T1000 (cell line): Measurements from ENCODE around the gene AHCY.
"Not testable (repeated sequence)": the region's sequence is repeated elsewhere in the genome, so short reads cannot be mapped to it uniquely, and the experiment has no call there.

Source experiments
- DNase-seq: peaks from one replicate; lab custom pipeline; 2025; ENCODE audit warnings: mixed read lengths; lab: John Stamatoyannopoulos, UW

AHCY gene

DNA sequence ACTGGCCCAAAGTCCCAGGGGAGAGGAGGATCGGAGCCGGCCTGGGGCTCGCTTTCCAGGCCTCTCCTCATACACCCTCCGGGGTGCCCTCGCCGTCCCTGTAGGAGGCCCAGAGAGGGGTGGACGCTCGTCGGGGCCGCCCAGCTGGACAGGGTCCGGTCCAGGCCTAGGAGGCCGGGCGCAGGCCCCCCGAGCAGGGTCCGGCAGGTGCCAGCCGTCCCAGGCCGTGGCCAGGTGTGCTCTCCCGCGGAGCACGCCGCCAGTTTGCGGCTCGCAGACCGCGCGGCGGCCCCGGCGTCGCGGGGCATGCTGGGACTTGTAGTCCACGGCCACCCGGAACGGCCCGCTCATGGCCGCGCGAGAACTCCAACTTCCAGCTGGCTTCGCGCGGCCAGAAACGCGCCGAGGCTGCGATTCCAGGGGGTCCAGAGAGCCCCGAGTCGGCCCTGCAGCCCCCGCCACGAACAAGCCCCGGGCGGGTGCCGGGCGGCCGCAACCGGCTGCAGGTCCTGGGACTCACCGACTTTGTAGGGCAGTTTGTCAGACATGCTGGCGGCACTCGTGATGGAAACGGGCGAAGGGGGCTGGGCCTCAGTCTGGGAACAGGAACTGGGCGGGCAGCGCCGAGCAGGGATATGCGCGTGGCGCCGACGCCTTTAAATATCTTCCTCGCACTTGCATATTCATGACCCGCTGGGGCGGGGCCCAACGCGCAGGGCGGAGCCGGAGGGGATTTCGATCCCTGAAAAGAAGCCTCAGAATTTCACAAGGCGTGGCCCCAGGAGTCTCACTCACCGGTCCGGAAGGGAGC lies at the start of gene AHCY:
TSS of gene AHCY (minus strand) at position 633 of the 811 bp plus-strand sequence. CDS start at position 548, 85 bp downstream.
- DNase-seq, result peak; percentile 97

DNA sequence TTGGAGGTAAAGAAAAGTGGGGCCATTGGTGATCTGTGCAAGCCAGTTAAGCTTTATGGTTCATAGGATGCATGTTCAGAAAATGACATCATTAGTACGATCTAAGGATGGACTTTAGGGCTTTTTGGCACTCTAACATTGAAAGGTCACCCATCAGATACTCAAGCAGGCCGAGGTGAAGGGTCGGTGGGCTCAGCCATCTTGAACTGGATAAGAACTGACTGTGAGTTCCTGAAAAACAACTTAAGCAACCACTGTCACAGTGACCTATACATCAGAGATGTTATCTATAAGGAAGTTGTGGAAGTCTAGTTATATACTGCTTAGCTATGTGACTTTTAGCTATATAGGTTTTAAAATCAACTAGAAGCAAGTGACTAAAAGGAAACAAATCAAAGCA lies 46.9 kb upstream of the AHCY start:
- no peak for DNase-seq

- no peak for DNase-seq
Measured at GRCh38 chr20:34347571-34347970, 44.4 kb upstream of the AHCY start.

GRCh38 chr20:34346533-34346865 lies 43.3 kb upstream of the AHCY start:
- DNase-seq, result not testable (repeated sequence)

- not testable (repeated sequence) for DNase-seq
Measured at GRCh38 chr20:34345839-34346532, 42.8 kb upstream of the AHCY start.

DNA sequence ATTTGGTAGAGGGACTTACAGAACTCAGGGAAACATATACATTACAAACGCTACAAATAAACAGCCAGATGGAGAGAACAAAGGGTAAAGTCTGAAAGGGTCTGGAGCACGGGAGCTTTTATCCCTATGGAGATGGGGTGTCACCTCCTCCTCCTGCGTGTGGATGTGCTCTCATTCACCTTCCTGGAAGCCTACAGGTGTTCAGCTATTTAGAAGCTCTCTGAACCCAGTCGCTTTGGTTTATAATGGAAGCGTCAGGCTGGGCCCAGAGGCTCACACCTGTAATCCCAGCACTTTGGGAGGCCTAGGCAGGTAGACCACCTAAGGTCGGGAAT lies 42.2 kb upstream of the AHCY start:
- DNase-seq, result no peak

GRCh38 chr20:34344238-34344637 lies 41.1 kb upstream of the AHCY start:
- no peak for DNase-seq

DNA sequence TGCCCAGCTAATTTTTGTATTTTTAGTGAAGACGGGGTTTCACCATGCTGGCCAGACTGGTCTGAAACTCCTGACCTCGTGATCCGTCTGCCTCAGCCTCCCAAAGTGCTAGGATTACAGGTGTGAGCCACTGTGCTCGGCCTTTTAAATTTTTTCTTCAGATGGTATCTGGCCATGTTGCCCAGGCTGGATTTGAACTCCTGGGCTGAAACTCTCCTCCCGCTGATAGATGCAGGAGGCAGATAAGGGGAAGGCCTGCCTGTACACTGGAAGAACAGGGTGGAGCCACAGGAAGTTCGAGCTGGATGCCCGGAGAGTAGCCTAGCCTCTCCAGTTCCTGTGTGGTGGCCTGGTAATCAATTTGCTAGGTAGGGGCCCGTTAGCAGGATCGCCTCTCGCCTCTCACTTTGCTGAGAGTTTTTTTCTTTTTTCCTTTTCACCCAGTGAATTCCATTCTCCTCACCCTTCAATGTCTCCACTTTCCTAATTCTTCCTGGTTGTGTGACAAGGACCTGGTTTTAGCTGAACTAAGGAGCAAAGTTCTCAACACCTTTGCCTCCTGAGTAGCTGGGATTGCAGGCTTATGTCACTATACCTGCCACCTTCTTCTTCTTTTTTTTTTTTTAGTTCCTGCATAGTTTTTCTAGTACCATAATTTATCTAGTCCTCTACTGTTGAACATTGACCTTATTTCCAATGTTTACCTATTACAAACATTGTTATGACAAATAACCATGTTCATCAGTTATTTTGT lies 40.5 kb upstream of the AHCY start:
- DNase-seq, result no peak

GRCh38 chr20:34341199-34341598 lies 38.0 kb upstream of the AHCY start:
- DNase-seq, result not testable (repeated sequence)

DNA sequence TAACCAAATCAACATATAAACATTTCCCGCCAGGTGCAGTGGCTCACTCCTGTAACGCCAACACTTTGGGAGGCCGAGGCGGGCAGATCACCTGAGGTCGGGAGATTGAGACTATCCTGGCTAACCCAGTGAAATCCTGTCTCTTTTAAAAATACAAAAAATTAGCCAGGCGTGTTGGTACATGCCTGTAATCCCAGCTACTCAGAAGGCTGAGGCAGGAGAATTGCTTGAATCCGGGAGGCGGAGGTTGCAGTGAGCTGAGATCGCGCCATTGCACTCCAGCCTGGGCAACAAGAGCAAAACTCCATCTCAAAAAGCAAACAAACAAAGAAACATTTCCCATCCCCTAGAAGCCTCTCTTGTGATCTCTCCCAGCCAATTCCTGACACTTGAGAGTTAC lies 37.6 kb upstream of the AHCY start:
- DNase-seq, result not testable (repeated sequence)

DNA sequence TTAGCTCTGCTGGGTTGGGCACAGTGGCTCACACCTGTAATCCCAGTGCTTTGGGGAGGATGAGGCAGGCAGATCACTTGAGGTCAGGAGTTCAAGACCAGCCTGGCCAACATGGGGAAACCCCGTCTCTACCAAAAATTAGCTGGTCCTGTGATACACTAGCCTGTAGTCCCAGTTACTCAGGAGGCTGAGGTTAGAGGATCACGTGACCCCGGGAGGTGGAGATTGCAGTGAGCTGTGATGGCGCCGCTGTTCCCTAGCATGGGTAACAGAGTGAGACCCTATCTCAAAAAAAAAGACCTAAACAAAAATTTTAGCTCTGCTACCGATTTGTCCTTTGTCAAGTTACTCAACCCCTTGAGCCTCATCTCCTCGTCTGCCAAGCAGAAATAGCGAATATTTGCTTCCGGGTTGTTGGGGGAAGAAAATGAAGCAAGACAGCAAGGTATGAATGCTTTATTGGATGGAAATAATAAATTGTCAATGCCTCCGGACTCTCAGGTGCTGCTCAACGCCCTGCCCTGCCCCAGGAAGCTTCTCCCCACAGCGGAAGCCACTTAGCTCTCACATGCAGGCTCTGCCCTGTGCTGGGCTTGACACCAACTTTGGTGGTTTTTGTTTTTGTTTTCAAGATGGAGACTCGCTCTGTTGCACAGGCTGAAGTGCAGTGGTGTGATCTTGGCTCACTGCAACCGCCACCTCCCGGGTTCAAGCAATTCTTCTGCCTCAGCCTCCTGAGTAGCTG lies 35.0 kb upstream of the AHCY start:
- DNase-seq, result no peak

DNA sequence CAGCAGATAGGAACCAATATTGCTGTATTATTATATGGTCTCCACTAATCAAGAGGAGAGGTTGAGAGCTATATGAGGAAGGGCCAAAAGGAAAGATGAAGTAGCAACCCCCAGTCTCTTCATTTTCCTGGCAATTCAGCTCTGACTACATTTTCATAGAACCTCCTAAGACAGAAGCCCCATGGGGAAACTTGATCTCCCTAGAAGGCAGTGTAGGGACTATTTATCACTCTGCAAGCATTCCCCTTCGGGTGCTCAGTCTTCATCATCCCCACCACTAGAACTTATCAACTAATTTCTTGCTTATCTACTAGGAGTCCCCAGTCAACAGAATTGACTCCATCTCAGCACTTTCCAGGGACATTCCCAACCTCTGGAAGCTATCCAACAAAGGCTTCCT lies 34.4 kb upstream of the AHCY start:
- DNase-seq, result no peak

GRCh38 chr20:34334654-34335407 lies 31.7 kb upstream of the AHCY start:
- peak; percentile 45 for DNase-seq

- DNase-seq, result no peak
Measured at GRCh38 chr20:34333786-34334185, 30.6 kb upstream of the AHCY start.

- no peak for DNase-seq
Measured at GRCh38 chr20:34332262-34332920, 29.2 kb upstream of the AHCY start.

- no peak for DNase-seq
Measured at GRCh38 chr20:34331838-34332237, 28.7 kb upstream of the AHCY start.

GRCh38 chr20:34330861-34331544 lies 27.8 kb upstream of the AHCY start:
- DNase-seq, result not testable (repeated sequence)

- no peak for DNase-seq
Measured at GRCh38 chr20:34328928-34329677, 25.9 kb upstream of the AHCY start.

- DNase-seq, result not testable (repeated sequence)
Measured at GRCh38 chr20:34328207-34328606, 25.1 kb upstream of the AHCY start.

DNA sequence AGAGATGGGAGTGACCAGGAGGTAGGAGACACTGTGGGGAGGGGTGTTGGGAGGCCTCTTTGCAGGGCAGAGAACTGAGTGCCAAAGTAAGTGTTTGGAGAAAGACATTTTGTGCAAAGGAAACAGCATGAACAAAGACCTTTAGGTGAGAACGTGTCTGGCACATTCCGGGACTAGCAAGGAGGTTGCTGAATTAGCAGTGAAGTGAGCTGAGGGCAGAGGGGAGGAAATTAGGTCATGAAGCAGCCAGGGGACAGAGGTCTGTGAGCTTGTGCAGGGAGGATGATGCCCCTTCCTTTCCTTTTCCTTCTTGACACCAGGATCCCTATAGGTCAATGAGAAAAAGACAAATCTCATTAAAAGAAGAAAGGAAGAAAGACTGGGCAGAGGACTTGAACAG lies 21.4 kb upstream of the AHCY start:
- no peak for DNase-seq
